Mucosa of descending colon (tissue), 3 donors: ENCODE measurements around the gene MST1R. TPM values are rescaled to one million over a fixed set of nuclear protein-coding genes. Genes with fewer than 3 reads are reported as not detected.

Source experiments
- ATAC-seq: fragments of 200-7000 bp; cut with Tn5 transposase; one replicate; pipeline ENCODE4 v1.9.1; 2020; ENCODE audit warnings: mild to moderate bottlenecking, moderate library complexity
- DNase-seq, 3 donors: peaks; one replicate each; pipeline ENCODE4 v3.0.0-alpha.2; 2020
- H3K36me3 ChIP-seq: fragments of 200-600 bp; one replicate; pipeline ENCODE4 v1.8.0; 2021; ENCODE audit warnings: low read depth, mild to moderate bottlenecking
- H3K4me1 ChIP-seq: fragments of 200-600 bp; one replicate; pipeline ENCODE4 v1.8.0; 2021; ENCODE audit warnings: low read depth, mild to moderate bottlenecking
- H3K4me3 ChIP-seq: fragments of 200-600 bp; one replicate; pipeline ENCODE4 v1.8.0; 2021; ENCODE audit warnings: mild to moderate bottlenecking
- H3K9me3 ChIP-seq: fragments of 200-600 bp; one replicate; pipeline ENCODE4 v1.8.0; 2021; ENCODE audit warnings: mild to moderate bottlenecking
- intact Hi-C, 2 donors: fragments of 100-400 bp; cut with DNase I in 1 of 2; cut with micrococcal nuclease in 1 of 2; formaldehyde crosslinking; loops; one replicate each; pipeline versions ENCODE4 v1.11.0 to v1.11.1; 2022; cut with DNase I, micrococcal nuclease
- total RNA-seq, 3 donors: library from RNA; stranded (reverse); fragmentation: NEBNext Ultra II Directional in 2 of 3; extraction: Animal tissue kit (Norgen Biotek cat#: 25700) in 2 of 3; gene quantifications; one replicate each; pipeline versions ENCODE4 v1.2.1 to v1.2.4, GENCODE V29; 2021 to 2023
- TF ChIP-seq, protein P1 (sequence below): fragments of 200-600 bp; IDR thresholded peaks from one replicate; pipeline ENCODE4 v1.8.0; 2022; ENCODE audit warnings: antibody characterized with exemption, mild to moderate bottlenecking
- donor health status: DM: no; HTN: no; CAD: no; lungs with moderate emphysema.
- donor health status: DM: no; HTN: no; CAD: no.
- donor health status: DM: no; HTN: yes; CAD: no.

Gene MST1R
- total RNA-seq, 3 donors from 2014 or later, result 76.2 to 153 (median 124) TPM

DNA sequence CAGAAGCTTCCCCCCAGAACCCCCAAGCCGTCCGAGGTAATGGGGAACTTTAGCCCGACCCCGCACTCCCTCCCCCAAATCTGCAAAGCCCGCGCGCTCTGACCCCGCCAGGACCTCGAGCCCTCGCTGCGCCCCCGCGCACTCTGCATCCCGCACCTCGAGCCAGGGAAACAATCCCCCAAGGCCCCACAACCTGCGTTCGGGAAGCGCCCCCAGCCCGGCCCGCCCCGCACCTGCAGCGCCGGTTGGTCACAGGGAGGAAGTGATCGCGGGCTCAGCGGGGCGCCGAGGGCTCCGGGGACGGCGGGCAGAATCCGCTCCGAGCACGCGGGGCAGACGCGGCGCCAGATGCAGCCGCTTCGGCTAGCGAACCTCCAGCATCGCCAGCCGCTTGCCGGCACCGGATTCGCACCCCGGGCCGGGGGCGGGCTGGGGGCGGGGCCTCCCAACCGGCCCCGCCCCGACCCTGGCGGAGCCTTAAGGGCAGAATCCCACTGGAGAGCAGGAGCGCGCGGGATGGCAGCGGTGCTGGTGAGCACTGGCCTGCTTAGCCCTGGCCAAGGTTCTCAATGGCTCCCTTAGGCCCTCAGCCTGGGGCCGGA is 34.0 kb downstream of the MST1R start, which contains the start of gene CAMKV:
TSS of gene CAMKV (minus strand) at position 382 of the 602 bp plus-strand sequence. CDS start 7,518 bp downstream, outside the sequence.
- Histone ChIP-seq H3K4me3 (no peak within 1 kb of the TSS), H3K4me1 (peaks cover 27% of the 10 kb centered on the region), H3K36me3 (no peaks in the 10 kb centered on the region), H3K9me3 (no peaks in the 10 kb centered on the region)
- ATAC-seq, result peak; percentile 16
- TF ChIP-seq, protein P1, sequence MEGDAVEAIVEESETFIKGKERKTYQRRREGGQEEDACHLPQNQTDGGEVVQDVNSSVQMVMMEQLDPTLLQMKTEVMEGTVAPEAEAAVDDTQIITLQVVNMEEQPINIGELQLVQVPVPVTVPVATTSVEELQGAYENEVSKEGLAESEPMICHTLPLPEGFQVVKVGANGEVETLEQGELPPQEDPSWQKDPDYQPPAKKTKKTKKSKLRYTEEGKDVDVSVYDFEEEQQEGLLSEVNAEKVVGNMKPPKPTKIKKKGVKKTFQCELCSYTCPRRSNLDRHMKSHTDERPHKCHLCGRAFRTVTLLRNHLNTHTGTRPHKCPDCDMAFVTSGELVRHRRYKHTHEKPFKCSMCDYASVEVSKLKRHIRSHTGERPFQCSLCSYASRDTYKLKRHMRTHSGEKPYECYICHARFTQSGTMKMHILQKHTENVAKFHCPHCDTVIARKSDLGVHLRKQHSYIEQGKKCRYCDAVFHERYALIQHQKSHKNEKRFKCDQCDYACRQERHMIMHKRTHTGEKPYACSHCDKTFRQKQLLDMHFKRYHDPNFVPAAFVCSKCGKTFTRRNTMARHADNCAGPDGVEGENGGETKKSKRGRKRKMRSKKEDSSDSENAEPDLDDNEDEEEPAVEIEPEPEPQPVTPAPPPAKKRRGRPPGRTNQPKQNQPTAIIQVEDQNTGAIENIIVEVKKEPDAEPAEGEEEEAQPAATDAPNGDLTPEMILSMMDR, result no peak
- intact Hi-C loops, result no loop called here
- peak in 1 of 3 donors; percentile 42 for DNase-seq

DNA sequence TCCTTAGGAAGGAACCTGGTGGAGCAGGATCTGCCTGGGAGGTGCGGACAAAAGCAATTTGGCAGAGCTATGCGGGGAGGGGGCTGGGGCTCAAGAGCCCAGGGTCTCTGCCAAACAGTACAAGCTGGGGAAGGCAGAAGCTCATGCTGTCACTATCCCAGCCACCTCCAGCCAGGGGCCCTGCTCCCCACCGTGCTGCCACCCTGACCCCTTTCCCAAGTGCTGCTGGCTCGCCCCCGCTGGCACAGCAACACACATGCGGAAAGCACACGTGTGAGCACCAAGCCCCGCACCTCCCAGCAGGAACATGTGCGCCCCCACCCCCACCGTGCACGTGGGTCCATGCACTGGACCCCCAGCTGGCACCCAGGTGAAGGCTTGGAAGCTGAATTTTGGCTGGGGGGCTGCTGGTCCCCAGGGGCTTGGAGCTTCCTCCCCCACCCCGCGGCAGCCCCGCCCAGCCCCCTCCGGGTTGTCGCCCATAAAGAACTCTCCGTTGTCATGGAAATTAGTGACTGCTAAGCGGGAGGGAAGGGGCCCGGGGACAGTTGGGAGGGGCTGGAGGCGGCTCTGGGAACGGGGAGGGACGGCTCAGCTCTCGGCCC is 34.7 kb downstream of the MST1R start:
- ATAC-seq (no peak), DNase-seq (no peak)
- no peak overlapping the region for H3K4me3 ChIP-seq
- intact Hi-C loops, result no loop called here
- H3K36me3 ChIP-seq, result no peaks in the 10 kb centered on the region
- peaks cover 22% of the 10 kb centered on the region for H3K4me1 ChIP-seq
- H3K9me3 ChIP-seq, result no peaks in the 10 kb centered on the region
- TF ChIP-seq, protein P1, result no peak

DNA sequence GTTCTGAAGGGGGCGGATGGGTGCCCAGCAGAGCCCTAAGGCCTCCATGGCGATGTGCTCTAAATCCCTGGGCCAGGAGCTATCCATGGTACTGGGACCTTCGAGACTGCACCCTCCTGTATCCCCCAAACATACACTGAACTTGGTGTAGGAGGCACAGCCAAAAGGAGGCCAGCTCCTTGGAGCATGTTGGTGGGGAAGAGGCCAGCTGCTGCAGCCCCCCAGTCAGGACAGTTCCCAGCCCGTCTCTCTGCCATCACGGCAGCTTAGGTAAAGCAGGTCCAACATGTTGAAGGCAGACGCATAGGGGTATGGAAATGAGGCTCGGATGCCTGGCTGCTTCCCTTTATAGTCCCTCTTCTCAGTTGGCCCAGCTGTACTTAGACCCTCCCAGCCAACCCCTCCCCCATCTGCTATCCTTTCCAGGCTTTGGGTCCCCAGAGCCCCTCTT is 35.8 kb downstream of the MST1R start:
- H3K9me3 ChIP-seq, result no peaks in the 10 kb centered on the region
- no peaks in the 10 kb centered on the region for H3K36me3 ChIP-seq
- ATAC-seq (no peak), DNase-seq (peak in 1 of 3 donors; percentile 25)
- H3K4me3 ChIP-seq, result no peak overlapping the region
- TF ChIP-seq, protein P1, result no peak
- H3K4me1 ChIP-seq, result peaks cover 13% of the 10 kb centered on the region
- intact Hi-C loops, result no loop called here

DNA sequence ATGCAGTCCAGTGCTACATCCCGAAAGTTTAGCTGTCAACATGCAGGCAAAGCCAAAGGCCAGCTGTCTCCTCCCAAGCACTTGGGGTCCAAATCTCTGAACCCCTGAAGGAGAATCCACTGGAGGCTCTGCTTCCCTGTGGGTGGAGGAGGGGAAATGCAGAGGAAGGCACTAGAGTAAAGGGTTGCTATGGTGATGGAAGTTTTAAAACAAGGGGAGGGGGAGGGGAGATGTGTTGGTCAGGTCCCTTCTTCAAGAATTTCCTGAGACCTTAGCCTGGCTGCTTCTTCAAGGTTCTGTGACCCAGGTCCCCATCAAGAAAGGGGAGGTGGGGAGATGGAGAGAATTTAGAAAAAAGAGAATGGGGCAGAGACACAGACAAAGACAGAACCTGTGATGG is 36.3 kb downstream of the MST1R start:
- Histone ChIP-seq H3K36me3 (no peaks in the 10 kb centered on the region), H3K9me3 (no peaks in the 10 kb centered on the region), H3K4me3 (no peak overlapping the region), H3K4me1 (peaks cover 11% of the 10 kb centered on the region)
- ATAC-seq (no peak), DNase-seq (no peak)
- intact Hi-C loops, result no loop called here
- TF ChIP-seq, protein P1, result no peak

DNA sequence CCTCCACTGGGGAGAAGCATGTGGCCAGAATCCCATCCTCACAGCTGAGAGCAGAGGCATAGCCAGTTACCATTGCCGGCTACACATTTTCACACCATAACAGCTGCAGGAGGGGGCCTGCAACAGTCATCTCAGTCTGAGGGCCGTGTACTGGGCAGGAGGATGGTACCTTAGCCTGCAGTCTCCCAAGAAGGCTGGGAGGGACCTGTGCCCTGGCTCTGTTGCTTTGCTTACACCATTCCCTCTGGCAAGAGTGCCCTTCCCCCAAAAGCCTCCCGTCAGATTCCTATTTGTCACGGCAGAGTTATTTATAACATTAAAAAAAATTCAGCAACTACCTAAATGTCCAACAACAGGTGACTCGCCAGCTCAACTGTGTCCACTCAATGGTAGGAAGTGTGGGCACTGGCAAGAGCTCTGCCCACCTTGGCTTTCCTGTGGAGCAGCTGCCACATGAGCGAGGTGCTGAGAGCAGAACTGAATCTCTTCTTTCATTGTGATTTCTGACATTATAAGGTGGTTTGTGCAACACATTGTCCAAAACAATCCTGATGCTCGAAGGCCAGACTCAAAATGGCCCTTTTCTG is 38.4 kb downstream of the MST1R start:
- TF ChIP-seq, protein P1, result no peak
- intact Hi-C loops, result no loop called here
- no peak for ATAC-seq
- Histone ChIP-seq H3K4me1 (peaks cover 11% of the 10 kb centered on the region), H3K4me3 (no peak overlapping the region), H3K9me3 (no peaks in the 10 kb centered on the region), H3K36me3 (no peaks in the 10 kb centered on the region)
- no peak for DNase-seq
